T-helper 2 cell treated with Interferon-gamma antibody and Interleukin-4, amounts not matched to agents 100 ng/mL and 5 ng/mL, for 36 hours (primary cell): ENCODE results near the gene ATP6V0D1. TPM values are rescaled to one million over a fixed set of nuclear protein-coding genes. Genes with fewer than 3 reads are reported as not detected.

Experiments
- intact Hi-C: fragments of 100-400 bp; cut with micrococcal nuclease; formaldehyde crosslinking; loops from one replicate; pipeline ENCODE4 v1.15.1; 2023
- total RNA-seq: library from RNA; stranded (reverse); gene quantifications from 2 replicates; pipeline ENCODE4 v1.2.3, GENCODE V29; 2022

The ATP6V0D1 gene
- total RNA-seq, 1 donor from 2014 or later: 59.6 TPM

- intact Hi-C loops: no loop called here
Measured at GRCh38 chr16:67463691-67464090, 17.3 kb downstream of the ATP6V0D1 start.

- intact Hi-C loops: no loop called here
Measured at GRCh38 chr16:67463059-67463458, 17.9 kb downstream of the ATP6V0D1 start.

- intact Hi-C loops: no loop called here
Measured at GRCh38 chr16:67462279-67462655, 18.7 kb downstream of the ATP6V0D1 start.

GRCh38 chr16:67461600-67462278 lies 19.2 kb downstream of the ATP6V0D1 start:
- intact Hi-C loops: no loop called here

GRCh38 chr16:67460961-67461360 lies 20.0 kb downstream of the ATP6V0D1 start:
- intact Hi-C loops: no loop called here

GRCh38 chr16:67460168-67460567 lies 20.8 kb downstream of the ATP6V0D1 start:
- intact Hi-C loops: no loop called here

- intact Hi-C loops: no loop called here
Measured at GRCh38 chr16:67459861-67460150, 21.2 kb downstream of the ATP6V0D1 start.

GRCh38 chr16:67459066-67459860 lies 21.7 kb downstream of the ATP6V0D1 start:
- intact Hi-C loops: no loop called here

- intact Hi-C loops: no loop called here
Measured at GRCh38 chr16:67458121-67458641, 22.8 kb downstream of the ATP6V0D1 start.

- intact Hi-C loops: no loop called here
Measured at GRCh38 chr16:67457611-67458010, 23.3 kb downstream of the ATP6V0D1 start.

- intact Hi-C loops: no loop called here
Measured at GRCh38 chr16:67456391-67457081, 24.4 kb downstream of the ATP6V0D1 start.

- intact Hi-C loops: no loop called here
Measured at GRCh38 chr16:67454852-67455251, 26.1 kb downstream of the ATP6V0D1 start.

- intact Hi-C loops: no loop called here
Measured at GRCh38 chr16:67454104-67454503, 26.9 kb downstream of the ATP6V0D1 start.

- intact Hi-C loops: no loop called here
Measured at GRCh38 chr16:67451704-67452435, 29.1 kb downstream of the ATP6V0D1 start.

- intact Hi-C loops: no loop called here
Measured at GRCh38 chr16:67451061-67451703, 29.8 kb downstream of the ATP6V0D1 start.

GRCh38 chr16:67449739-67450138 lies 31.2 kb downstream of the ATP6V0D1 start:
- intact Hi-C loops: no loop called here

GRCh38 chr16:67449336-67449735 lies 31.6 kb downstream of the ATP6V0D1 start:
- intact Hi-C loops: no loop called here

GRCh38 chr16:67448580-67448979 lies 32.4 kb downstream of the ATP6V0D1 start:
- intact Hi-C loops: no loop called here

- intact Hi-C loops: loop anchor here (1.0 kb wide), 1 partner anchor 19 kb away; no protein-coding TSS in a partner anchor
Measured at GRCh38 chr16:67447508-67448076, 33.4 kb downstream of the ATP6V0D1 start.

GRCh38 chr16:67446968-67447507 lies 33.9 kb downstream of the ATP6V0D1 start:
- intact Hi-C loops: loop anchor here (1.0 kb wide), 1 partner anchor 19 kb away; no protein-coding TSS in a partner anchor
